Measurements from ENCODE around the gene USP3.
"Not testable (repeated sequence)": the region's sequence is repeated elsewhere in the genome, so short reads cannot be mapped to it uniquely, and the experiment has no call there.

Gene USP3

DNA sequence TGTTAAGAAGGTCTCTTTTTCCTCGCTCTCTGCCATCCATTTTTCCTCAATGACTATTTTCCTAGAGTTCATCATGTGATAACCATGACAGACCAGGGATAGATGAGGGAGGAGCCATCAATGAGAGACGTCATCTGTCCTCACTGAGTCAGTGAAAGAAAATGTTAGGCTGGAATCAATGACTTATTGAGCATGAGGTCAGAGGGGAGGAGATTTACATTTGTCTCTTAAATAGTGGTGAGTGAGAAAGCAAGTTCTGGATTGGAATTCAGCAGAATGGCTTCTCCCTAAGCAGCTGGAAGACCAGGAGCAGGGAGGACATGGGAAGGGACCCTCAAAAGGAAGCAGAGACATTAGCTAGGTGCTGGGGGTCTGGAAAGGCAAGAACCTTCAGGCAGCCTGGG is 28.2 kb upstream of the USP3 start:
- DNase-seq (ENCODE audit: low spot score) = peak; percentile 91

- no peak for DNase-seq (ENCODE audit: low spot score)
Observed at GRCh38 chr15:63478243-63478642, 26.1 kb upstream of the USP3 start.

DNA sequence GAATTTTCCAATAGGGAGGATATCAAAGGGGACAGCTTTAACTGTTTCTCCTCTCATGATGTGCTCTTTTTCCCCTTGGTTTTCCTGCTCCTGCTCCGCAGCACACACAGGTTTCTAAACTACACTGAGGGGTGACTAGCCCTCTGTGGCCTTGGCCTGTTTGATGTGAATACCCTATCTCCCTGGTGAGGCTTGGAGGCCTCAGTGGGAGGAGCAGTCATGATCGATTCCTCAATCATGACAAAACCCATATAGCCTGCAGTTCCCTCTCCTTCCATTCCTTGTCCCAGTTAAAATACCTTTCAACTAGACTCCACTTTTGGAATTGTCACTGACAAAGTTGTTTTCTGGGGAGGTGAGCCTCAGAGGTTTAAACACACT is 24.0 kb upstream of the USP3 start:
- no peak for DNase-seq (ENCODE audit: low spot score)

DNA sequence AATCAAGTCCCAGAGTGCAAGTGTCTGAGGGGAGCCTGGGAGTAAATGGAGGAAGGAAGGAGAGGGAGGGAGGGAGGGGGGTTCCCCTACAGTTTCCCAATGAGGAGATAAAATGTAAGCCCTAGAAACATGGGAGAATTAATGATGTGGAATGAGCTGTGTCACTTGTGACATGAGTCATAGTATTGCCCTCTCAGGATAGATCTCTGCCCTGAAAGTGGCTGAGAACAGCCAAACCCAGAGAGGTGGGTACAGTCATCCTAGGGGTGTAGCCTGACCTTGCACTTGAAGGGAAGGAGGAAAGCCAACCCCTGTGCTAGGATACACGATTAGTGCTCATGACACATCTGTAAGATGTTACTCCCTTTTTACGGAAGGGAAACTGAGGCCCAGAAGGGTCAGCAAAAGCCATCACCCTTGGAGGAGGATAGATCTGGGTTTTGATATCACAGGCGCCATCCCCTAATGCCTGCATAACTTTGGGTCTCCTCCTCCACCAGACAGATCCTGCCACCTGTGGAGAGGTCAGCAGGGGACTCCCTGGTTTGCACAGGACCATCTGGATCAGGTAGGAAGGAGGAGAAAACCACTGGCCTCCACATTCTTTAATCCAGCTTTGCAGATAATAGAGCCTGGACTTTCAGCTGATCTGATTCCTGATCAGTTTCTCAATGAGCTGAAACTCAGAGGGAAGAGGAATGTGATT is 23.1 kb upstream of the USP3 start:
- peak; percentile 45 for DNase-seq (ENCODE audit: low spot score)

- no peak for DNase-seq (ENCODE audit: low spot score)
Observed at GRCh38 chr15:63482874-63483323, 21.5 kb upstream of the USP3 start.

GRCh38 chr15:63483521-63484371 is 20.6 kb upstream of the USP3 start:
- DNase-seq (ENCODE audit: low spot score) = no peak

- no peak for DNase-seq (ENCODE audit: low spot score)
Observed at GRCh38 chr15:63484433-63485186, 19.8 kb upstream of the USP3 start.

DNA sequence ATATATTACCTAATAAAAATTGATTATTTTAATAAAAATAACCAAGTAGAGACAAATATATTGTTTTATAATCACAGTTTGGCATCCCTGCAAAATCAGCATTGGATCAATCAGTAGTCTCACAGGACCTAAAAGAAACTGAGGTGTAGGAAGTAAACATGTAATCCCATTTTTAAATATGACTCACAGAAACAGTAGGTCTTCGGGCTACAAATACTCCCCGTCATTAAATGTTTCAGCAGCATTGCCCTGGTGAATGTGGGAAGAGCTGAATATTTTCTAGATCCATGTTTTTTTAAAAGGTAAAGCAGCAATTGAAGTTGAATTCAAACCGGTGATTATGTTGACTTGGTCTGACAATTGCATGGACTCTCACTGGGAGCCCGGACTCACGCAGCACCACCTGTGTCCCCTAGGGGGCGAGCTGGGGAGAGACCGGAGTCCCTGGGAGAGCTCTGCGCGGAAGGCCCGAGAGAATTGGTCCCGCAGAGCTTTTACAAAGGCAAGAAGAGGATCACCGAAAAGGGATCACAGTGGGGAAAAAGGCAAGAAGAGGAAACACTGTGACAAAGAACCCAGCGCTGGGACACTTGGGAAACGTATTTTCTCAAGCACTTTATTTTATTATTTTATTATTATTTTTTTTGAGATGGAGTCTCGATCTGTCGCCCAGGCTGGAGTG is 17.2 kb upstream of the USP3 start:
- DNase-seq (ENCODE audit: low spot score) = peak; percentile 82

- DNase-seq (ENCODE audit: low spot score) = not testable (repeated sequence)
Observed at GRCh38 chr15:63487758-63488397, 16.5 kb upstream of the USP3 start.

DNA sequence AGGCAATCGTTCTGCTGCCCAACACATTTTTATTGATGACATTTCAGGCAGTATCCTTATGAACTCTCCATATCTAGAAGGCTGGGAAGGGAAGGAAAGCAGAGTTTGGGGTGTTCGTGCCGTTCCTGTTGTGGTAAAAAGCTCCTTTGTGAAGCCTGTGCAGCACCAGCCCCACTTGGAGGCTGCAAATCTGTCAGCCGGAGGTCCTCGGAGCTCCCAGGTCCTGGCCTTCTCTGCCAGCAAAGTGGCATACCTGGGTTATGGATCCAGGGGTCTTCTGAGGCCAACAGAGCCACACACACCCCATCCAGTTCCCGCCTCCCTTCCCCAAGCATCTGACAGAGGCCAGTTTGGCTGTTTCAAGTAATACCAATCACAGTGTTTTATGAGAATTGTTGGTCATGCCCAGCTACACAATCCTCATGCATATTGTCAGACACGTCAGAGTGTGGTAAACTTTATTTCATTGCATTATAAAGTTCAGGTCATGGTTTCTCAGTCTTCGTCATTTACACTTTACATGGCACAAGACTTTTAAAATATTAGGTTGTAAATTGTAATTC is 15.9 kb upstream of the USP3 start:
- no peak for DNase-seq (ENCODE audit: low spot score)

GRCh38 chr15:63489352-63489751 is 15.0 kb upstream of the USP3 start:
- DNase-seq (ENCODE audit: low spot score) = no peak

DNA sequence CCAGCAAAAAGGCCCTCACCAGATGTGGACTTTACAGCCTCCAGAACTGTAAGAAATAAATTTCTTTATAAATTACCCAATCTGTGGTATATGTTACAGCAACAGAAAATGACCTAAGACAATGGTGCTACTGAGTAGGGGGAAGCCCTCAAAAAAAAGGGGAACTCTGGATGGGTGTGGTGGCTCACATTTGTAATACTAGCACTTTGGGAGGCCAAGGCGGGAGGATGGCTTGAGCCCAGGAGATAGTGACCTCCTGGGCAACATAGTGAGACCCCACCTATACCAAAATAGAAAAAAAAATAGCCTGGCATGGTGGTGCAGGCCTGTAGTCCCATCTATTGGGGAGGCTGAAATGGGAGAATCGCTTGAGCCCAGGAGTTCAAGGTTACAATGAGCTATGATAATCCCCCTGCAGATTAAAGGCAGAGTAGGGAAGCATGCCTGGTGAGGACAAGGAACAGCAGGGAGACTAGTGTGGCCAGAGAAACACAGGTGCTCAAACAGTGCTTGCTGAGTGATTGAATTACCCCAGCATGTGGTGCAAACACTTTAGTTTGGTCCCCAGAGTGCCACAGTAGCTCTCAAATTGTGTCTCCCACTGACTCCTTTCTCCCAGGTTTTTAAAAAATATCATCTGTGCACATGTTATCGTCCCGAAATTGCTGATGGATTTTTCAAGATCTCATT is 13.9 kb upstream of the USP3 start:
- no peak for DNase-seq (ENCODE audit: low spot score)

DNA sequence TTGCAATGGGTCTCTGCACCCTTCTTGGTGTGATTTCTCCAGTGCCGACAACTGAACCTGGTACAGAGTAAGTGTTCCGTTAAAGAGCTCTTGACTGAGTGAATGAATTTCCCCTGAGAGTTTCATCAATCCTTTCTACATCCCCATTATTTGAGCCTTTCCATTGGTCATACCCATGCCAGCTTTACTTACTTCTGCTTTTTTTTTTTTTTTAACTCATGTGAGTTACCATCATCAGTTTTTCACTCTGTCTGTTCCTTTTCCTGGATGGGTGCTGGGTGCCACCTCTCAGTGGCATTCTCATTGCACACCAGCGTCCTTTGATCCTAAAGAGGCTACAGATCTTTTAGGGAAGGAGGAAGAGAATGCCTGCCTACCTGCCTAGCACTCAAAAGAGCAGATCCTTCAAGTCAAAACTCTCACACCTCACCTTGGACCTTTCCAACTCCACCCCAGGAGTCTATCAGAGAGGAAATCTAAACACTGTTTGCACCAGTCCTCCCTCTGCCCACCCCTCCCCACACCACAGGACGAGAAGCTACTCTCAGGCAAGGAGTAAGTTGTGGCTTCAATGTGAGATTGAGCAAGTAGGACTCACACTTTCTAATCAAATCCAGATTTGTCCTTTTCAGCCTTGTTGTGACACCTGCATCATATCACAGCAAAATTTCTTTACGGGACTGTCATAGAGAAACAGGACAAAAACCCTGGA is 13.1 kb upstream of the USP3 start:
- no peak for DNase-seq (ENCODE audit: low spot score)

- DNase-seq (ENCODE audit: low spot score) = no peak
Observed at GRCh38 chr15:63491979-63492378, 12.4 kb upstream of the USP3 start.

- no peak for DNase-seq (ENCODE audit: low spot score)
Observed at GRCh38 chr15:63492541-63493077, 11.8 kb upstream of the USP3 start.

DNA sequence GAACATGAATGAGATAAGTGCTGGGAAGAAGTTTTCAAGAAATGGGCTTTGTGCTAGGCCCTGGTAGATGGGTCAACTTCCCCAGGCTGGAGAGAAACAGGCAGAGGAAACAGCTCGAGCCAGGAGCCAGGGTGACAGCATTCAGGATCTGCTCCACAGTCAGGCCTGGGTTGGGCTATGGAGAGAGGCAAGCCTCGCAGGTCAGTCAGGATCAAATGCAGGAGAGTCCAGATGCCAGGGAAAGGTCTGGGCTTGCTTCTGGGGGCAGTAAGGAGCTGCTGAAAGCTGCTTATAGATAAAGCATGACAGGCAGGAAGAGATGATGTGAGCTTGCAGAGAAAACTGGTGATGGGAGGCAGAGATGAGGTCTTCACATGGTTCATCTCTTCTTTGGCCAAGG is 11.0 kb upstream of the USP3 start:
- no peak for DNase-seq (ENCODE audit: low spot score)

GRCh38 chr15:63494408-63494807 is 10.0 kb upstream of the USP3 start:
- DNase-seq (ENCODE audit: low spot score) = no peak

DNA sequence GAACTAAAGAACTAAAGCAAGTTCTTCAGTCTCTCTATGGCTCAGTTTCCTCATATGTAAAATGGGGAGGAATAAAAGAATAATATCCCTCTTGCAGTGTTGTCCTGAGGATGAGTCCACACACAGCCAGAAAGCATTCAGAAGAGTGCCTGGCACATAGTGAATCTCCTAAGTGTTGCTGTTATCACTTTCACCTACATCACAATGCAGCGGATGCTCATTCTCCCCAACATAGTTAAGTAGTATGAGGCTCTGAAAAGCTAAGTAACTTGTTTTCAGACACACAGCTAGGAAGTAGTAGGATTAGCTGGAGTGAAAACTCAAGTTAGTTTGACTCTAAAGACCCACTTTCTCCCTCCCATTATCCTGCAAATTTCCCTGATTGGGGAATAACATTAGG is 9.1 kb upstream of the USP3 start:
- no peak for DNase-seq (ENCODE audit: low spot score)

- DNase-seq (ENCODE audit: low spot score) = no peak
Observed at GRCh38 chr15:63495780-63496488, 8.5 kb upstream of the USP3 start.

Data from AG08395 (cell line).